Endodermal cell (in vitro differentiated cells): ENCODE results near the gene ANGPT4. TPM values are rescaled to one million over a fixed set of nuclear protein-coding genes. Genes with fewer than 3 reads are reported as not detected.
A peak's percentile ranks its signal among the peaks of the same experiment; 100 is the strongest.

ENCODE experiments used
- DNase-seq: peaks from one replicate; pipeline ENCODE4 v3.0.0-alpha.2; 2017
- H3K27ac ChIP-seq: 2 replicates; pipeline ENCODE4 v1.5.1; 2013; ENCODE audit warnings: mild to moderate bottlenecking, low read depth, low read length, moderate library complexity
- H3K27me3 ChIP-seq: 2 replicates; pipeline ENCODE4 v1.6.1; 2013; ENCODE audit warnings: mild to moderate bottlenecking, low read length, moderate library complexity; ENCODE audit not compliant: insufficient read depth, control insufficient read depth, poor library complexity, severe bottlenecking
- H3K36me3 ChIP-seq: 2 replicates; pipeline ENCODE4 v1.7.0; 2013; ENCODE audit warnings: mild to moderate bottlenecking, low read length, moderate library complexity; ENCODE audit not compliant: control insufficient read depth, insufficient read depth
- H3K4me1 ChIP-seq: one replicate; pipeline ENCODE4 v1.7.0; 2013; ENCODE audit warnings: low read length; ENCODE audit not compliant: control insufficient read depth, insufficient read depth
- H3K4me3 ChIP-seq: 2 replicates; pipeline ENCODE4 v1.5.1; 2013; ENCODE audit warnings: mild to moderate bottlenecking, low read length, moderate library complexity
- H3K9ac ChIP-seq: 2 replicates; pipeline ENCODE4 v1.6.1; 2013; ENCODE audit warnings: mild to moderate bottlenecking, low read length, moderate library complexity; ENCODE audit not compliant: poor library complexity, severe bottlenecking; ENCODE audit errors: extremely low read depth
- H3K9me3 ChIP-seq: 2 replicates; pipeline ENCODE4 v1.6.1; 2013; ENCODE audit warnings: mild to moderate bottlenecking, low read length, moderate library complexity; ENCODE audit not compliant: control insufficient read depth
- H3K27ac Mint-ChIP-seq: 2 replicates; pipeline ENCODE4 v1.8.0; 2020; ENCODE audit warnings: mixed read lengths
- H3K27me3 Mint-ChIP-seq: 2 replicates; pipeline ENCODE4 v1.8.0; 2021; ENCODE audit warnings: mild to moderate bottlenecking, mixed read lengths; ENCODE audit not compliant: insufficient read depth
- H3K36me3 Mint-ChIP-seq: 2 replicates; pipeline ENCODE4 v1.8.0; 2020; ENCODE audit warnings: low read depth, mixed read lengths
- H3K4me1 Mint-ChIP-seq: 2 replicates; pipeline ENCODE4 v1.8.0; 2020; ENCODE audit warnings: mixed read lengths
- H3K4me3 Mint-ChIP-seq: 2 replicates; pipeline ENCODE4 v1.8.0; 2020; ENCODE audit warnings: mild to moderate bottlenecking, moderate library complexity, mixed read lengths
- H3K9me3 Mint-ChIP-seq: 2 replicates; pipeline ENCODE4 v1.8.0; 2020; ENCODE audit warnings: mild to moderate bottlenecking, mixed read lengths
- CTCF ChIP-seq: fragments of 200-600 bp; sonication (generic); conservative IDR thresholded peaks from 2 replicates; pipeline ENCODE4 v1.5.0; 2021; ENCODE audit warnings: antibody characterized with exemption, mild to moderate bottlenecking
- WGBS, 2 experiments: methylation state at CpG; one replicate each; pipeline versions ENCODE4 v1.1.5 to v1.1.7; 2013; ENCODE audit warnings: missing lambda C conversion rate in 2 of 2, mixed read lengths in 1 of 2; ENCODE audit not compliant: insufficient coverage in 1 of 2, insufficient read length in 1 of 2; 5-methylcytosine and 5-hydroxymethylcytosine counted together
- total RNA-seq, 2 donors: library from RNA; stranded (reverse); fragmentation: NEBNext Ultra II Directional in 1 of 2; extraction: Animal tissue kit (Norgen Biotek cat#: 25700) in 1 of 2; gene quantifications; 2 replicates in 1 of 2; 3 replicates in 1 of 2; pipeline ENCODE4 v1.2.1, GENCODE V29; 2021

The ANGPT4 gene
- total RNA-seq, 2 donors from 2014 or later = 0.31 to 0.51 TPM

- Mint-ChIP-seq H3K36me3 (peaks cover 4% of the 10 kb centered on the region), H3K27ac (no peak overlapping the region), H3K27me3 (peaks cover 21% of the 10 kb centered on the region), H3K4me3 (no peak overlapping the region), H3K9me3 (peaks cover 9% of the 10 kb centered on the region), H3K4me1 (peaks cover 24% of the 10 kb centered on the region)
- H3K27me3 ChIP-seq = no peaks in the 10 kb centered on the region
- no peak overlapping the region for H3K27ac ChIP-seq
- peak; percentile 34 for DNase-seq
- no peak for TF ChIP-seq CTCF
- H3K4me1 ChIP-seq = peaks cover 13% of the 10 kb centered on the region
- H3K36me3 ChIP-seq = no peaks in the 10 kb centered on the region
- WGBS, 2 experiments = 92 to 95% methylated on average over 4 to 7 of the region's 8 CpGs
- H3K4me3 ChIP-seq = no peak overlapping the region
- no peak overlapping the region for H3K9ac ChIP-seq
- H3K9me3 ChIP-seq = no peaks in the 10 kb centered on the region
Observed at GRCh38 chr20:946826-947225, 30.7 kb upstream of the ANGPT4 start.

GRCh38 chr20:945841-946240 lies 29.7 kb upstream of the ANGPT4 start:
- peaks cover 4% of the 10 kb centered on the region for H3K36me3 Mint-ChIP-seq
- H3K9me3 Mint-ChIP-seq = peaks cover 11% of the 10 kb centered on the region
- H3K27me3 ChIP-seq = no peaks in the 10 kb centered on the region
- no peak overlapping the region for H3K27ac Mint-ChIP-seq
- H3K27me3 Mint-ChIP-seq = peaks cover 25% of the 10 kb centered on the region
- peak; percentile 28 for DNase-seq
- TF ChIP-seq CTCF = no peak
- no peak overlapping the region for H3K9ac ChIP-seq
- no peaks in the 10 kb centered on the region for H3K36me3 ChIP-seq
- peaks cover 13% of the 10 kb centered on the region for H3K4me1 ChIP-seq
- no peak overlapping the region for H3K4me3 ChIP-seq
- peaks cover 24% of the 10 kb centered on the region for H3K4me1 Mint-ChIP-seq
- WGBS, 2 experiments = 93 to 97% methylated on average over 10 to 13 of the region's 13 CpGs
- H3K9me3 ChIP-seq = no peaks in the 10 kb centered on the region
- no peak overlapping the region for H3K27ac ChIP-seq
- no peak overlapping the region for H3K4me3 Mint-ChIP-seq

- H3K27ac ChIP-seq = no peak overlapping the region
- H3K4me3 ChIP-seq = peak overlapping the region; percentile 12
- H3K9me3 ChIP-seq = no peaks in the 10 kb centered on the region
- H3K9ac ChIP-seq = no peak overlapping the region
- Mint-ChIP-seq H3K4me3 (peak overlapping the region; percentile 35), H3K9me3 (peaks cover 11% of the 10 kb centered on the region), H3K4me1 (peaks cover 24% of the 10 kb centered on the region), H3K27me3 (peaks cover 32% of the 10 kb centered on the region), H3K27ac (peak overlapping the region; percentile 92), H3K36me3 (peaks cover 4% of the 10 kb centered on the region)
- H3K27me3 ChIP-seq = no peaks in the 10 kb centered on the region
- peak; percentile 62 for DNase-seq
- no peak for TF ChIP-seq CTCF
- peaks cover 13% of the 10 kb centered on the region for H3K4me1 ChIP-seq
- 80 to 87% methylated on average over 9 to 13 of the region's 13 CpGs for WGBS, 2 experiments
- no peaks in the 10 kb centered on the region for H3K36me3 ChIP-seq
Observed at GRCh38 chr20:944774-945410, 28.8 kb upstream of the ANGPT4 start.
